NB4 (cell line): ENCODE data around the gene LAS1L.

Experiments used
- DNase-seq: peaks from one replicate; pipeline ENCODE4 v3.0.0; 2010; ENCODE audit warnings: low read depth
- H3K4me3 ChIP-seq: one replicate; pipeline ENCODE4 v1.5.1; 2011; ENCODE audit warnings: mild to moderate bottlenecking, low read depth, low read length, moderate library complexity
- CTCF ChIP-seq: IDR thresholded peaks from one replicate; pipeline ENCODE4 v1.5.1; 2012; ENCODE audit warnings: low read depth, low read length
- MAX ChIP-seq: IDR thresholded peaks from 2 replicates; pipeline ENCODE4 v1.6.1; 2011; ENCODE audit warnings: low read depth, low read length
- MYC ChIP-seq: IDR thresholded peaks from 2 replicates; pipeline ENCODE4 v1.6.1; 2011; ENCODE audit warnings: low read depth, low read length
- POLR2A ChIP-seq: IDR thresholded peaks from 2 replicates; pipeline ENCODE4 v1.6.1; 2011; ENCODE audit warnings: mild to moderate bottlenecking; ENCODE audit not compliant: insufficient read length; ENCODE audit errors: extremely low read depth

The LAS1L gene

GRCh38 chrX:65476564-65476963 is 58.0 kb downstream of the LAS1L start:
- no peak for TF ChIP-seq MAX
- no peak for TF ChIP-seq MYC
- TF ChIP-seq POLR2A, result no peak
- no peak for TF ChIP-seq CTCF
- H3K4me3 ChIP-seq, result no peak overlapping the region
- no peak for DNase-seq

- TF ChIP-seq POLR2A (no peak), CTCF (no peak), MAX (no peak), MYC (no peak)
- no peak for DNase-seq
- H3K4me3 ChIP-seq, result no peak overlapping the region
Measured at GRCh38 chrX:65463550-65463949, 71.0 kb downstream of the LAS1L start.
